SK-N-SH treated with all-trans-retinoic acid at 6 μM for 48 hours (cell line): Measurements from ENCODE around the gene TNPO3.

ENCODE experiments used
- ATAC-seq: fragments of 200-7000 bp; cut with Tn5 transposase; 3 replicates; pipeline ENCODE4 v1.9.1; 2020; ENCODE audit warnings: mild to moderate bottlenecking, moderate library complexity
- ARNTL ChIP-seq: fragments of 450-650 bp; formaldehyde crosslinking; IDR thresholded peaks from 2 replicates; pipeline ENCODE4 v1.5.0; 2020; ENCODE audit warnings: low read depth, mild to moderate bottlenecking, moderate library complexity, borderline replicate concordance
- BACH2 ChIP-seq: fragments of 250-450 bp; sonication (Bioruptor Pico); IDR thresholded peaks from 2 replicates; pipeline ENCODE4 v1.9.0; 2021; ENCODE audit warnings: mild to moderate bottlenecking, borderline replicate concordance
- CSDC2 ChIP-seq: fragments of 250-450 bp; sonication (Bioruptor Pico); IDR thresholded peaks from 2 replicates; pipeline ENCODE4 v1.5.0; 2020; ENCODE audit warnings: mild to moderate bottlenecking, moderate library complexity
- ESRRG ChIP-seq: fragments of 250-450 bp; sonication (Bioruptor Pico); IDR thresholded peaks from 2 replicates; pipeline ENCODE4 v1.6.1; 2021; ENCODE audit warnings: mild to moderate bottlenecking
- GLIS3 ChIP-seq: fragments of 250-450 bp; sonication (Bioruptor Pico); IDR thresholded peaks from 2 replicates; pipeline ENCODE4 v1.5.0; 2020; ENCODE audit warnings: mild to moderate bottlenecking, moderate library complexity
- OSR1 ChIP-seq: fragments of 250-450 bp; sonication (Bioruptor Pico); IDR thresholded peaks from 2 replicates; pipeline ENCODE4 v1.8.0; 2022; ENCODE audit warnings: moderate library complexity, mild to moderate bottlenecking, inconsistent platforms
- POU6F1 ChIP-seq: fragments of 250-450 bp; sonication (Bioruptor Pico); IDR thresholded peaks from 2 replicates; pipeline ENCODE4 v1.8.0; 2021; ENCODE audit warnings: low read depth, mild to moderate bottlenecking, moderate library complexity, borderline replicate concordance
- TCF4 ChIP-seq: fragments of 250-450 bp; sonication (Bioruptor Pico); IDR thresholded peaks from 2 replicates; pipeline ENCODE4 v1.8.0; 2021; ENCODE audit warnings: mild to moderate bottlenecking, moderate library complexity, borderline replicate concordance
- TOX ChIP-seq: fragments of 250-450 bp; sonication (Bioruptor Pico); IDR thresholded peaks from 2 replicates; pipeline ENCODE4 v1.8.0; 2021; ENCODE audit warnings: mild to moderate bottlenecking, moderate library complexity, borderline replicate concordance
- TSHZ2 ChIP-seq: fragments of 250-450 bp; sonication (Bioruptor Pico); IDR thresholded peaks from 2 replicates; pipeline ENCODE4 v1.5.0; 2020; ENCODE audit warnings: mild to moderate bottlenecking, moderate library complexity
- ZC3H10 ChIP-seq: fragments of 250-450 bp; sonication (Bioruptor Pico); IDR thresholded peaks from 2 replicates; pipeline ENCODE4 v1.5.1; 2021; ENCODE audit warnings: mild to moderate bottlenecking, moderate library complexity
- ZFP3 ChIP-seq: fragments of 250-450 bp; sonication (Bioruptor Pico); IDR thresholded peaks from 2 replicates; pipeline ENCODE4 v1.5.0; 2020; ENCODE audit warnings: mild to moderate bottlenecking, moderate library complexity
- ZFP30 ChIP-seq: fragments of 450-650 bp; formaldehyde crosslinking; IDR thresholded peaks from 2 replicates; pipeline ENCODE4 v1.5.0; 2022; ENCODE audit warnings: mild to moderate bottlenecking, moderate library complexity
- ZNF565 ChIP-seq: fragments of 450-650 bp; formaldehyde crosslinking; conservative IDR thresholded peaks from 2 replicates; pipeline ENCODE4 v1.5.0; 2020; ENCODE audit warnings: low read depth, mild to moderate bottlenecking, moderate library complexity
- ZNF70 ChIP-seq: fragments of 450-650 bp; formaldehyde crosslinking; IDR thresholded peaks from 2 replicates; pipeline ENCODE4 v1.5.0; 2020; ENCODE audit warnings: mild to moderate bottlenecking, moderate library complexity
- ZNF8 ChIP-seq: fragments of 450-650 bp; formaldehyde crosslinking; IDR thresholded peaks from 2 replicates; pipeline ENCODE4 v1.5.0; 2020; ENCODE audit warnings: mild to moderate bottlenecking, moderate library complexity
- TF ChIP-seq, protein P1 (sequence below): fragments of 250-450 bp; sonication (Bioruptor Pico); IDR thresholded peaks from 2 replicates; pipeline ENCODE4 v1.5.1; 2020; ENCODE audit warnings: low read depth, mild to moderate bottlenecking, moderate library complexity
- TF ChIP-seq, protein P2 (sequence below): fragments of 250-450 bp; sonication (Bioruptor Pico); IDR thresholded peaks from 2 replicates; pipeline ENCODE4 v1.8.0; 2020; ENCODE audit warnings: mild to moderate bottlenecking, moderate library complexity, borderline replicate concordance
- TF ChIP-seq, protein P3 (sequence below): fragments of 250-450 bp; sonication (Bioruptor Pico); IDR thresholded peaks from 2 replicates; pipeline ENCODE4 v1.5.1; 2021; ENCODE audit warnings: mild to moderate bottlenecking, moderate library complexity

The TNPO3 gene

DNA sequence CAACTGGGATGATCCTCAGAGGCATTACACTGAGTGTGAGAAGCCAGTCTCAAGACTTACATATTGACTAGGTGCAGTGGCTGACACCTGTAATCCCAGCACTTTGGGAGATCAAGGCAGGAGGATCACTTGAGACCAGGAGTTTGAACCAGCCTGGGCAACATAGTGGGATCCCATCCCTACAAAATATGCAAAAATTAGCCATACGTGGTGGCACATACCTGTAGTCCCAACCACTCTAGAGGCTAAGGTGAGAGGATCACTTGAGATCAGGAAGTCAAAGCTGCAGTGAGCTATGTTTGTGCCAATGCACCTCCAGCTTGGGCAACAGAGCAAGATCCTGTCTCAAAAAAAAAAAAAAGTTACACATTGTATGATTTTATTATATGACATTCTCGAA is 23.5 kb upstream of the TNPO3 start (continued):
- TF ChIP-seq ZNF70 (CRISPR knock-in tag) (no peak), CSDC2 (CRISPR knock-in tag) (no peak)

GRCh38 chr7:129076886-129077285 is 22.0 kb upstream of the TNPO3 start:
- no peak for TF ChIP-seq TSHZ2 (CRISPR knock-in tag)
- TF ChIP-seq, protein P1, sequence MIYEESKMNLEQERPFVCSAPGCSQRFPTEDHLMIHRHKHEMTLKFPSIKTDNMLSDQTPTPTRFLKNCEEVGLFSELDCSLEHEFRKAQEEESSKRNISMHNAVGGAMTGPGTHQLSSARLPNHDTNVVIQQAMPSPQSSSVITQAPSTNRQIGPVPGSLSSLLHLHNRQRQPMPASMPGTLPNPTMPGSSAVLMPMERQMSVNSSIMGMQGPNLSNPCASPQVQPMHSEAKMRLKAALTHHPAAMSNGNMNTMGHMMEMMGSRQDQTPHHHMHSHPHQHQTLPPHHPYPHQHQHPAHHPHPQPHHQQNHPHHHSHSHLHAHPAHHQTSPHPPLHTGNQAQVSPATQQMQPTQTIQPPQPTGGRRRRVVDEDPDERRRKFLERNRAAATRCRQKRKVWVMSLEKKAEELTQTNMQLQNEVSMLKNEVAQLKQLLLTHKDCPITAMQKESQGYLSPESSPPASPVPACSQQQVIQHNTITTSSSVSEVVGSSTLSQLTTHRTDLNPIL (CRISPR knock-in tag), result no peak
- TF ChIP-seq POU6F1 (CRISPR knock-in tag), result no peak
- TF ChIP-seq ZFP30 (CRISPR knock-in tag), result no peak
- no peak for TF ChIP-seq BACH2 (CRISPR knock-in tag)
- no peak for TF ChIP-seq ZNF8
- TF ChIP-seq, protein P2, sequence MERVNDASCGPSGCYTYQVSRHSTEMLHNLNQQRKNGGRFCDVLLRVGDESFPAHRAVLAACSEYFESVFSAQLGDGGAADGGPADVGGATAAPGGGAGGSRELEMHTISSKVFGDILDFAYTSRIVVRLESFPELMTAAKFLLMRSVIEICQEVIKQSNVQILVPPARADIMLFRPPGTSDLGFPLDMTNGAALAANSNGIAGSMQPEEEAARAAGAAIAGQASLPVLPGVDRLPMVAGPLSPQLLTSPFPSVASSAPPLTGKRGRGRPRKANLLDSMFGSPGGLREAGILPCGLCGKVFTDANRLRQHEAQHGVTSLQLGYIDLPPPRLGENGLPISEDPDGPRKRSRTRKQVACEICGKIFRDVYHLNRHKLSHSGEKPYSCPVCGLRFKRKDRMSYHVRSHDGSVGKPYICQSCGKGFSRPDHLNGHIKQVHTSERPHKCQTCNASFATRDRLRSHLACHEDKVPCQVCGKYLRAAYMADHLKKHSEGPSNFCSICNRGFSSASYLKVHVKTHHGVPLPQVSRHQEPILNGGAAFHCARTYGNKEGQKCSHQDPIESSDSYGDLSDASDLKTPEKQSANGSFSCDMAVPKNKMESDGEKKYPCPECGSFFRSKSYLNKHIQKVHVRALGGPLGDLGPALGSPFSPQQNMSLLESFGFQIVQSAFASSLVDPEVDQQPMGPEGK, result no peak
- no peak for TF ChIP-seq ZNF70 (CRISPR knock-in tag)
- TF ChIP-seq ZC3H10 (CRISPR knock-in tag), result no peak
- TF ChIP-seq GLIS3 (CRISPR knock-in tag), result no peak
- no peak for TF ChIP-seq CSDC2 (CRISPR knock-in tag)
- no peak for ATAC-seq

GRCh38 chr7:129074994-129075393 is 20.1 kb upstream of the TNPO3 start:
- no peak for ATAC-seq
- TF ChIP-seq ZNF565 (CRISPR knock-in tag) (no peak), BACH2 (CRISPR knock-in tag) (no peak), ARNTL (CRISPR knock-in tag) (no peak), CSDC2 (CRISPR knock-in tag) (no peak)
- TF ChIP-seq, all 23 proteins: peak for 0

GRCh38 chr7:129074361-129074871 is 19.5 kb upstream of the TNPO3 start:
- no peak for ATAC-seq
- TF ChIP-seq ZNF565 (CRISPR knock-in tag), result no peak
- no peak for TF ChIP-seq TCF4 (CRISPR knock-in tag)
- TF ChIP-seq TSHZ2 (CRISPR knock-in tag), result no peak
- no peak for TF ChIP-seq ZFP3 (CRISPR knock-in tag)
- TF ChIP-seq, protein P2, result no peak
- no peak for TF ChIP-seq OSR1
- TF ChIP-seq, protein P3, sequence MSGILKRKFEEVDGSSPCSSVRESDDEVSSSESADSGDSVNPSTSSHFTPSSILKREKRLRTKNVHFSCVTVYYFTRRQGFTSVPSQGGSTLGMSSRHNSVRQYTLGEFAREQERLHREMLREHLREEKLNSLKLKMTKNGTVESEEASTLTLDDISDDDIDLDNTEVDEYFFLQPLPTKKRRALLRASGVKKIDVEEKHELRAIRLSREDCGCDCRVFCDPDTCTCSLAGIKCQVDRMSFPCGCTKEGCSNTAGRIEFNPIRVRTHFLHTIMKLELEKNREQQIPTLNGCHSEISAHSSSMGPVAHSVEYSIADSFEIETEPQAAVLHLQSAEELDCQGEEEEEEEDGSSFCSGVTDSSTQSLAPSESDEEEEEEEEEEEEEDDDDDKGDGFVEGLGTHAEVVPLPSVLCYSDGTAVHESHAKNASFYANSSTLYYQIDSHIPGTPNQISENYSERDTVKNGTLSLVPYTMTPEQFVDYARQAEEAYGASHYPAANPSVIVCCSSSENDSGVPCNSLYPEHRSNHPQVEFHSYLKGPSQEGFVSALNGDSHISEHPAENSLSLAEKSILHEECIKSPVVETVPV, result no peak
- TF ChIP-seq TOX (CRISPR knock-in tag), result no peak
- TF ChIP-seq ESRRG (CRISPR knock-in tag), result no peak
- TF ChIP-seq ZFP30 (CRISPR knock-in tag), result no peak
- TF ChIP-seq POU6F1 (CRISPR knock-in tag), result no peak
- TF ChIP-seq BACH2 (CRISPR knock-in tag), result no peak
- TF ChIP-seq GLIS3 (CRISPR knock-in tag), result no peak
